HEK293 (cell line): Measurements from ENCODE around the gene CSF1.

Experiments
- CTCF ChIA-PET: fragments of 350-600 bp; formaldehyde crosslinking; extraction: SDS; loops from one replicate; lab custom pipeline; 2021; ENCODE audit warnings: antibody characterized with exemption; lab: Yijun Ruan, JAX
- POLR2A ChIA-PET: fragments of 300-600 bp; formaldehyde crosslinking; extraction: SDS; loops from one replicate; lab custom pipeline; 2020; ENCODE audit warnings: antibody characterized with exemption, inconsistent platforms; lab: Yijun Ruan, JAX
- H3K27ac ChIP-seq: fragments of 200-500 bp; sonication (Bioruptor generic); 2 replicates; pipeline ENCODE4 v1.5.1; 2014; ENCODE audit warnings: low read depth, low read length, control low read depth, inconsistent platforms; ENCODE audit errors: extremely low read depth
- H3K36me3 ChIP-seq, 2 experiments: fragments of 200-500 bp in 1 of 2; sonication (Bioruptor generic) in 1 of 2; 1 replicate in 1 of 2; 2 replicates in 1 of 2; pipeline ENCODE4 v1.5.1; 2014 to 2017; ENCODE audit warnings: inconsistent platforms in 2 of 2, low read length in 2 of 2; ENCODE audit not compliant: control insufficient read depth in 2 of 2, insufficient read depth in 1 of 2
- H3K4me1 ChIP-seq: fragments of 200-500 bp; sonication (Bioruptor generic); 2 replicates; pipeline ENCODE4 v1.5.1; 2014; ENCODE audit warnings: mild to moderate bottlenecking, low read length, inconsistent platforms; ENCODE audit not compliant: control insufficient read depth, insufficient read depth
- H3K4me3 ChIP-seq: 2 replicates; pipeline ENCODE4 v1.5.1; 2011; ENCODE audit warnings: low read depth, mild to moderate bottlenecking, control low read depth, low read length, moderate library complexity
- H3K9me3 ChIP-seq: fragments of 200-500 bp; sonication (Bioruptor generic); 2 replicates; pipeline ENCODE4 v1.5.1; 2014; ENCODE audit warnings: low read depth, low read length, inconsistent platforms; ENCODE audit not compliant: control insufficient read depth, insufficient read depth
- ELK4 ChIP-seq: IDR thresholded peaks from 2 replicates; pipeline ENCODE4 v1.6.1; 2011; ENCODE audit warnings: mild to moderate bottlenecking, low read depth, low read length, borderline replicate concordance
- GLIS1 ChIP-seq: fragments of 450-650 bp; formaldehyde crosslinking; IDR thresholded peaks from 2 replicates; pipeline ENCODE4 v1.5.1; 2016; ENCODE audit warnings: missing biosample characterization, missing genetic modification characterization
- IKZF3 ChIP-seq: fragments of 450-650 bp; IDR thresholded peaks from 2 replicates; pipeline ENCODE4 v1.5.0; 2018; ENCODE audit warnings: missing biosample characterization, mild to moderate bottlenecking, missing genetic modification characterization, moderate library complexity
- KLF9 ChIP-seq: fragments of 450-650 bp; formaldehyde crosslinking; IDR thresholded peaks from 2 replicates; pipeline ENCODE4 v1.5.1; 2016; ENCODE audit warnings: missing biosample characterization, missing genetic modification characterization, low read depth
- PRDM1 ChIP-seq: fragments of 450-650 bp; formaldehyde crosslinking; IDR thresholded peaks from 2 replicates; pipeline ENCODE4; 2016; ENCODE audit warnings: missing biosample characterization, missing genetic modification characterization
- PRDM10 ChIP-seq: fragments of 450-650 bp; formaldehyde crosslinking; IDR thresholded peaks from 2 replicates; pipeline ENCODE4 v1.5.1; 2016; ENCODE audit warnings: missing biosample characterization, missing genetic modification characterization
- SALL2 ChIP-seq: fragments of 450-650 bp; formaldehyde crosslinking; IDR thresholded peaks from 2 replicates; pipeline ENCODE4 v1.5.0; 2017; ENCODE audit warnings: missing biosample characterization, mild to moderate bottlenecking, missing genetic modification characterization, borderline replicate concordance
- SCRT1 ChIP-seq: fragments of 450-650 bp; formaldehyde crosslinking; IDR thresholded peaks from 2 replicates; pipeline ENCODE4 v1.5.1; 2016; ENCODE audit warnings: missing biosample characterization, missing genetic modification characterization, borderline replicate concordance
- TRIM28 ChIP-seq: IDR thresholded peaks from 2 replicates; pipeline ENCODE4 v1.6.1; 2011; ENCODE audit warnings: low read length, control low read depth, borderline replicate concordance
- TSHZ1 ChIP-seq: fragments of 450-650 bp; formaldehyde crosslinking; IDR thresholded peaks from 2 replicates; pipeline ENCODE4 v1.5.1; 2016; ENCODE audit warnings: missing biosample characterization, missing genetic modification characterization, borderline replicate concordance
- WT1 ChIP-seq: fragments of 450-650 bp; formaldehyde crosslinking; IDR thresholded peaks from 2 replicates; pipeline ENCODE4 v1.5.1; 2016; ENCODE audit warnings: missing biosample characterization, missing genetic modification characterization
- ZBTB17 ChIP-seq: fragments of 450-650 bp; formaldehyde crosslinking; IDR thresholded peaks from 2 replicates; pipeline ENCODE4 v1.5.1; 2016; ENCODE audit warnings: missing biosample characterization, missing genetic modification characterization
- ZFHX2 ChIP-seq: fragments of 450-650 bp; formaldehyde crosslinking; conservative IDR thresholded peaks from 2 replicates; pipeline ENCODE4 v1.5.1; 2016; ENCODE audit warnings: missing biosample characterization, missing genetic modification characterization
- ZIC2 ChIP-seq: fragments of 450-650 bp; formaldehyde crosslinking; IDR thresholded peaks from 2 replicates; pipeline ENCODE4 v1.5.1; 2016; ENCODE audit warnings: missing biosample characterization, missing genetic modification characterization
- ZNF16 ChIP-seq: fragments of 450-650 bp; formaldehyde crosslinking; IDR thresholded peaks from 2 replicates; pipeline ENCODE4 v1.5.1; 2016; ENCODE audit warnings: low read depth, missing biosample characterization, missing genetic modification characterization
- ZNF248 ChIP-seq: fragments of 450-650 bp; formaldehyde crosslinking; IDR thresholded peaks from 2 replicates; pipeline ENCODE4 v1.5.1; 2017; ENCODE audit warnings: missing biosample characterization, missing genetic modification characterization
- ZNF266 ChIP-seq: fragments of 450-650 bp; formaldehyde crosslinking; IDR thresholded peaks from 2 replicates; pipeline ENCODE4 v1.5.1; 2016; ENCODE audit warnings: missing biosample characterization, missing genetic modification characterization, low read depth
- ZNF280C ChIP-seq: fragments of 450-650 bp; formaldehyde crosslinking; IDR thresholded peaks from 2 replicates; pipeline ENCODE4 v1.5.1; 2016; ENCODE audit warnings: missing biosample characterization, missing genetic modification characterization
- ZNF335 ChIP-seq: fragments of 450-650 bp; formaldehyde crosslinking; conservative IDR thresholded peaks from 2 replicates; pipeline ENCODE4 v1.5.1; 2016; ENCODE audit warnings: missing biosample characterization, missing genetic modification characterization
- ZNF561 ChIP-seq: fragments of 450-650 bp; IDR thresholded peaks from 2 replicates; pipeline ENCODE4 v1.5.1; 2018; ENCODE audit warnings: missing biosample characterization, missing genetic modification characterization, borderline replicate concordance
- ZNF585B ChIP-seq: fragments of 450-650 bp; formaldehyde crosslinking; IDR thresholded peaks from 2 replicates; pipeline ENCODE4 v1.5.1; 2016; ENCODE audit warnings: missing biosample characterization, missing genetic modification characterization
- ZNF600 ChIP-seq: fragments of 450-650 bp; formaldehyde crosslinking; IDR thresholded peaks from 2 replicates; pipeline ENCODE4 v1.5.1; 2016; ENCODE audit warnings: missing biosample characterization, missing genetic modification characterization
- ZNF660 ChIP-seq: fragments of 450-650 bp; IDR thresholded peaks from 2 replicates; pipeline ENCODE4 v1.5.1; 2018; ENCODE audit warnings: missing biosample characterization, mild to moderate bottlenecking, missing genetic modification characterization
- ZNF843 ChIP-seq: fragments of 450-650 bp; formaldehyde crosslinking; IDR thresholded peaks from 2 replicates; pipeline ENCODE4 v1.5.1; 2016; ENCODE audit warnings: missing biosample characterization, missing genetic modification characterization

CSF1 gene

GRCh38 chr1:109959632-109959973, 49.0 kb downstream of the CSF1 start (continued):
- TF ChIP-seq TSHZ1 (no peak), SALL2 (tag by site-specific recombination) (no peak), ZNF660 (tag by site-specific recombination) (no peak), ZNF585B (tag by site-specific recombination) (no peak), ZNF280C (no peak), KLF9 (no peak), ZNF561 (tag by site-specific recombination) (no peak)

GRCh38 chr1:109959974-109960744, 49.5 kb downstream of the CSF1 start:
- TF ChIP-seq ZBTB17 (tag by site-specific recombination) (peak; percentile 86), ELK4 (no peak), PRDM1 (tag by site-specific recombination) (peak; percentile 61), ZNF335 (tag by site-specific recombination) (peak; percentile 92), IKZF3 (0 out of 2 replicates have a peak, but pooled peaks have one; percentile 14), ZFHX2 (tag by site-specific recombination) (no peak), ZNF16 (no peak), ZIC2 (tag by site-specific recombination) (peak; percentile 89), PRDM10 (tag by site-specific recombination) (peak; percentile 82), ZNF266 (tag by site-specific recombination) (no peak), ZNF248 (tag by site-specific recombination) (no peak), WT1 (tag by site-specific recombination) (peak; percentile 63), ZNF600 (tag by site-specific recombination) (no peak), SCRT1 (tag by site-specific recombination) (no peak), ZNF843 (tag by site-specific recombination) (no peak), TRIM28 (0 out of 2 replicates have a peak, but pooled peaks have one; percentile 35), GLIS1 (tag by site-specific recombination) (peak; percentile 65)
- POLR2A ChIA-PET, result interaction anchor here (1.5 kb wide), 1 partner anchor 24 kb away, joined by 4 read pairs; the partner anchor contains the start of gene AHCYL1
- Histone ChIP-seq H3K4me1 (peaks cover 3% of the 10 kb centered on the region; the same call in 1 of the 2 replicates), H3K27ac (no peak overlapping the region), H3K36me3 (no peaks in the 10 kb centered on the region), H3K9me3 (no peaks in the 10 kb centered on the region), H3K4me3 (no peak overlapping the region)
- CTCF ChIA-PET, result interaction anchor here (0.5 to 4.5 kb wide), 12 partner anchors 12 to 412 kb away, joined by 3 to 38 read pairs (median 5); partner anchors contain the start of genes AHCYL1 and GNAI3
